HG03575 (cell line): ENCODE data around the gene TK2.

Source experiments
- ATAC-seq: cut with Tn5 transposase; IDR thresholded peaks from one replicate; pipeline ENCODE4 v1.9.1; 2021; ENCODE audit not compliant: unreplicated experiment, insufficient number of reproducible peaks, low FRiP score; ENCODE audit errors: extremely low read depth

Gene TK2

GRCh38 chr16:66490774-66491715 lies 58.9 kb downstream of the TK2 start:
- ATAC-seq = no peak

GRCh38 chr16:66489818-66490217 lies 60.1 kb downstream of the TK2 start:
- ATAC-seq = no peak

GRCh38 chr16:66489385-66489784 lies 60.5 kb downstream of the TK2 start:
- no peak for ATAC-seq

GRCh38 chr16:66488505-66488904 lies 61.4 kb downstream of the TK2 start:
- ATAC-seq = no peak

- no peak for ATAC-seq
Observed at GRCh38 chr16:66487580-66488275, 62.2 kb downstream of the TK2 start.

GRCh38 chr16:66486773-66487579 lies 62.9 kb downstream of the TK2 start:
- no peak for ATAC-seq

- no peak for ATAC-seq
Observed at GRCh38 chr16:66486199-66486772, 63.6 kb downstream of the TK2 start.

GRCh38 chr16:66485376-66485775 lies 64.5 kb downstream of the TK2 start:
- ATAC-seq = no peak

GRCh38 chr16:66484453-66485213 lies 65.3 kb downstream of the TK2 start:
- ATAC-seq = no peak

- ATAC-seq = peak; percentile 74
Observed at GRCh38 chr16:66483689-66484452, 66.1 kb downstream of the TK2 start.

GRCh38 chr16:66481943-66482390 lies 68.0 kb downstream of the TK2 start:
- ATAC-seq = no peak

GRCh38 chr16:66481081-66481942 lies 68.6 kb downstream of the TK2 start:
- no peak for ATAC-seq

- no peak for ATAC-seq
Observed at GRCh38 chr16:66480265-66481080, 69.4 kb downstream of the TK2 start.

- no peak for ATAC-seq
Observed at GRCh38 chr16:66479661-66480264, 70.2 kb downstream of the TK2 start.

GRCh38 chr16:66478733-66479511 lies 71.0 kb downstream of the TK2 start:
- ATAC-seq = peak; percentile 44
